H9 (cell line): Measurements from ENCODE around the gene NME5. TPM values are rescaled to one million over a fixed set of nuclear protein-coding genes. Genes with fewer than 3 reads are reported as not detected.

ENCODE experiments used
- DNase-seq: peaks from one replicate; pipeline ENCODE4 v3.0.0-alpha.2; 2017
- H2AFZ ChIP-seq: one replicate; pipeline ENCODE4 v1.6.1; 2013; ENCODE audit warnings: mild to moderate bottlenecking, low read length, control low read depth, moderate library complexity
- H2AK5ac ChIP-seq: 2 replicates; pipeline ENCODE4 v1.6.1; 2013; ENCODE audit warnings: low read length, control low read depth, mixed read lengths; ENCODE audit not compliant: insufficient read length
- H2BK120ac ChIP-seq: one replicate; pipeline ENCODE4 v1.6.1; 2013; ENCODE audit warnings: low read depth, mild to moderate bottlenecking, low read length, control low read depth, inconsistent platforms; ENCODE audit not compliant: poor library complexity, severe bottlenecking
- H2BK12ac ChIP-seq: 2 replicates; pipeline ENCODE4 v1.6.1; 2013; ENCODE audit warnings: low read length, control low read depth, mixed read lengths, low read depth; ENCODE audit not compliant: insufficient read length
- H2BK15ac ChIP-seq: 2 replicates; pipeline ENCODE4 v1.6.1; 2013; ENCODE audit warnings: low read depth, low read length, control low read depth
- H2BK20ac ChIP-seq: one replicate; pipeline ENCODE4 v1.6.1; 2013; ENCODE audit warnings: low read depth, mild to moderate bottlenecking, low read length, control low read depth, inconsistent platforms; ENCODE audit not compliant: poor library complexity, severe bottlenecking
- H2BK5ac ChIP-seq: 2 replicates; pipeline ENCODE4 v1.6.1; 2013; ENCODE audit warnings: low read length, control low read depth, mixed read lengths; ENCODE audit not compliant: insufficient read length
- H3K14ac ChIP-seq: 2 replicates; pipeline ENCODE4 v1.6.1; 2013; ENCODE audit warnings: low read length, control low read depth; ENCODE audit not compliant: insufficient read depth
- H3K18ac ChIP-seq: 2 replicates; pipeline ENCODE4 v1.6.1; 2013; ENCODE audit warnings: low read depth, mild to moderate bottlenecking, mixed read lengths, low read length, control low read depth; ENCODE audit not compliant: insufficient read length
- H3K23ac ChIP-seq: 2 replicates; pipeline ENCODE4 v1.6.1; 2013; ENCODE audit warnings: low read length, control low read depth, mixed read lengths, low read depth; ENCODE audit not compliant: insufficient read length
- H3K23me2 ChIP-seq: 2 replicates; pipeline ENCODE4 v1.6.1; 2013; ENCODE audit warnings: low read depth, mild to moderate bottlenecking, mixed read lengths, low read length, control low read depth; ENCODE audit not compliant: insufficient read length, poor library complexity, severe bottlenecking
- H3K27ac ChIP-seq: 2 replicates; pipeline ENCODE4 v1.5.1; 2013; ENCODE audit warnings: low read length, control low read depth, mixed read lengths, low read depth; ENCODE audit not compliant: insufficient read length
- H3K27me3 ChIP-seq: 2 replicates; pipeline ENCODE4 v1.6.1; 2013; ENCODE audit warnings: low read length, control low read depth, inconsistent platforms; ENCODE audit not compliant: insufficient read depth
- H3K4ac ChIP-seq: 2 replicates; pipeline ENCODE4 v1.6.1; 2013; ENCODE audit warnings: low read depth, mild to moderate bottlenecking, control low read depth, inconsistent platforms, low read length, moderate library complexity
- H3K4me1 ChIP-seq: 2 replicates; pipeline ENCODE4 v1.6.1; 2013; ENCODE audit warnings: low read length, control low read depth, inconsistent platforms; ENCODE audit not compliant: insufficient read depth
- H3K4me2 ChIP-seq: 2 replicates; pipeline ENCODE4 v1.6.1; 2013; ENCODE audit warnings: low read length, control low read depth, mixed read lengths; ENCODE audit not compliant: insufficient read length, insufficient read depth
- H3K56ac ChIP-seq: 2 replicates; pipeline ENCODE4 v1.6.1; 2013; ENCODE audit warnings: low read depth, mild to moderate bottlenecking, mixed read lengths, low read length, control low read depth; ENCODE audit not compliant: insufficient read length
- H3K79me1 ChIP-seq: 2 replicates; pipeline ENCODE4 v1.6.1; 2013; ENCODE audit warnings: low read depth, mild to moderate bottlenecking, moderate library complexity, low read length, control low read depth, inconsistent platforms; ENCODE audit not compliant: insufficient read depth, poor library complexity, severe bottlenecking
- H3K79me2 ChIP-seq: 2 replicates; pipeline ENCODE4 v1.6.1; 2013; ENCODE audit warnings: low read length, control low read depth, inconsistent platforms; ENCODE audit not compliant: insufficient read depth
- H3K9ac ChIP-seq: 2 replicates; pipeline ENCODE4 v1.6.1; 2013; ENCODE audit warnings: low read length, control low read depth, mixed read lengths; ENCODE audit not compliant: insufficient read length; ENCODE audit errors: extremely low read depth
- H3K9me3 ChIP-seq: one replicate; pipeline ENCODE4 v1.6.1; 2013; ENCODE audit warnings: low read depth, low read length, inconsistent platforms; ENCODE audit not compliant: control insufficient read depth
- H3T11ph ChIP-seq: one replicate; pipeline ENCODE4 v1.6.1; 2013; ENCODE audit warnings: mild to moderate bottlenecking, low read length, control low read depth, inconsistent platforms
- H4K20me1 ChIP-seq: one replicate; pipeline ENCODE4 v1.6.1; 2013; ENCODE audit not compliant: control insufficient read depth, insufficient read length, insufficient read depth
- H4K5ac ChIP-seq: 2 replicates; pipeline ENCODE4 v1.6.1; 2013; ENCODE audit warnings: low read depth, mild to moderate bottlenecking, mixed read lengths, low read length, control low read depth; ENCODE audit not compliant: insufficient read length
- H4K8ac ChIP-seq: replicated peaks from 2 replicates; pipeline ENCODE4 v1.6.1; 2013; ENCODE audit warnings: low read length, control low read depth, mixed read lengths, low read depth; ENCODE audit not compliant: insufficient read length
- H4K91ac ChIP-seq: 2 replicates; pipeline ENCODE4 v1.6.1; 2013; ENCODE audit warnings: low read depth, mild to moderate bottlenecking, moderate library complexity, mixed read lengths, low read length, control low read depth; ENCODE audit not compliant: insufficient read length
- H3K27ac Mint-ChIP-seq, 3 experiments: 2 replicates in 2 of 3; 3 replicates in 1 of 3; pipeline ENCODE4 v1.8.0; 2020 to 2021; ENCODE audit warnings: mixed read lengths in 3 of 3, mild to moderate bottlenecking in 1 of 3, moderate library complexity in 1 of 3
- H3K27me3 Mint-ChIP-seq: 2 replicates; pipeline ENCODE4 v1.8.0; 2021; ENCODE audit warnings: low read depth, mild to moderate bottlenecking, moderate library complexity, mixed read lengths
- H3K36me3 Mint-ChIP-seq, 3 experiments: 2 replicates in 2 of 3; 3 replicates in 1 of 3; pipeline ENCODE4 v1.8.0; 2020 to 2021; ENCODE audit warnings: low read depth in 3 of 3, mixed read lengths in 3 of 3; ENCODE audit not compliant: insufficient read depth in 1 of 3
- H3K4me1 Mint-ChIP-seq, 2 experiments: 2 replicates each; pipeline ENCODE4 v1.8.0; 2020; ENCODE audit warnings: mixed read lengths in 2 of 2
- H3K4me3 Mint-ChIP-seq, 2 experiments: 2 replicates in 1 of 2; 3 replicates in 1 of 2; pipeline ENCODE4 v1.8.0; 2020 to 2021; ENCODE audit warnings: mild to moderate bottlenecking in 2 of 2, mixed read lengths in 2 of 2, moderate library complexity in 1 of 2
- H3K9me3 Mint-ChIP-seq, 2 experiments: 2 replicates in 1 of 2; 3 replicates in 1 of 2; pipeline ENCODE4 v1.8.0; 2020; ENCODE audit warnings: mild to moderate bottlenecking in 2 of 2, mixed read lengths in 2 of 2, moderate library complexity in 1 of 2
- CTCF ChIP-seq: fragments of 200-600 bp; sonication (generic); conservative IDR thresholded peaks from 3 replicates; pipeline ENCODE4 v1.8.0; 2021; ENCODE audit warnings: antibody characterized with exemption, mild to moderate bottlenecking
- total RNA-seq: library from RNA; stranded (reverse); gene quantifications from 2 replicates; pipeline ENCODE4 v1.2.1, GENCODE V29; 2021

The NME5 gene
- total RNA-seq, 1 experiment from 2014 or later: 0.96 TPM

GRCh38 chr5:138163721-138164120 is 24.5 kb upstream of the NME5 start:
- no peaks in the 10 kb centered on the region for H3K4me1 Mint-ChIP-seq
- no peak for DNase-seq
- H3K9me3 Mint-ChIP-seq: no peaks in the 10 kb centered on the region
- no peak overlapping the region for H3K56ac ChIP-seq
- H3K79me1 ChIP-seq: no peaks in the 10 kb centered on the region
- H3K27ac Mint-ChIP-seq: no peak overlapping the region
- no peak for TF ChIP-seq CTCF
- no peak overlapping the region for H3K27ac ChIP-seq
- no peaks in the 10 kb centered on the region for H3K4me1 ChIP-seq
- H3K23ac ChIP-seq: no peak overlapping the region
- no peak overlapping the region for H3K9ac ChIP-seq
- H2BK15ac ChIP-seq: no peak overlapping the region
- H3K4me3 Mint-ChIP-seq: no peak overlapping the region
- no peaks in the 10 kb centered on the region for H3K23me2 ChIP-seq
- H3K79me2 ChIP-seq: no peaks in the 10 kb centered on the region
- no peak overlapping the region for H2BK20ac ChIP-seq
- H2BK120ac ChIP-seq: no peak overlapping the region
- no peak overlapping the region for H2BK5ac ChIP-seq
- no peak overlapping the region for H4K5ac ChIP-seq
- no peak overlapping the region for H3T11ph ChIP-seq
- H3K4ac ChIP-seq: no peak overlapping the region
- H3K14ac ChIP-seq: no peak overlapping the region
- peaks cover 61 to 95% (median 95%) of the 10 kb centered on the region in 3 experiments; a peak in 6 of 7 replicates for H3K36me3 Mint-ChIP-seq
- no peak overlapping the region for H3K18ac ChIP-seq
- H3K27me3 Mint-ChIP-seq: no peaks in the 10 kb centered on the region
- no peak overlapping the region for H2AK5ac ChIP-seq
- H2AFZ ChIP-seq: no peak overlapping the region
- H4K20me1 ChIP-seq: no peaks in the 10 kb centered on the region
- H2BK12ac ChIP-seq: no peak overlapping the region
- H3K27me3 ChIP-seq: no peaks in the 10 kb centered on the region
- no peak overlapping the region for H4K91ac ChIP-seq
- no peak overlapping the region for H3K4me2 ChIP-seq
- H4K8ac ChIP-seq: no peak overlapping the region
- no peaks in the 10 kb centered on the region for H3K9me3 ChIP-seq
